T-helper 1 cell (primary cell): ENCODE results near the gene PGP.

Experiments used
- DNase-seq, 5 donors: peaks; one replicate each; pipeline ENCODE4 v3.0.0-alpha.2; 2012 to 2020

Gene PGP

DNA sequence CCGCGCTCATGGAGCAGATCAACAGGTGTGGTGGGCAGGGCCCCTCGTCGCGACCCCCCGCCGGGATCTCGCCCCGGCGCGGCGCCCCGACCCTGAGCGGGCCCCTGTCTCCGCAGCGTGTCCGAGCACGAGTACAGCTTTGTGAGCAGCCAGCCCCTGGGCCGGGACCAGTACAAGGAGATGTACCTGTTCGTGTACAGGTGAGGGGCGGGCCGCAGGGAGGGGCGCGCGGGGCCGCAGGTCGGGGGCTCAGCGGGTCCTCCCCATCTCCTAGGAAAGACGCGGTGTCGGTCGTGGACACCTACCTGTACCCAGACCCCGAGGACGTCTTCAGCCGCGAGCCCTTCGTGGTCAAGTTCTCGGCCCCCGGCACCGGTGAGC, 22.5 kb upstream of the PGP start:
- DNase-seq = no peak

DNA sequence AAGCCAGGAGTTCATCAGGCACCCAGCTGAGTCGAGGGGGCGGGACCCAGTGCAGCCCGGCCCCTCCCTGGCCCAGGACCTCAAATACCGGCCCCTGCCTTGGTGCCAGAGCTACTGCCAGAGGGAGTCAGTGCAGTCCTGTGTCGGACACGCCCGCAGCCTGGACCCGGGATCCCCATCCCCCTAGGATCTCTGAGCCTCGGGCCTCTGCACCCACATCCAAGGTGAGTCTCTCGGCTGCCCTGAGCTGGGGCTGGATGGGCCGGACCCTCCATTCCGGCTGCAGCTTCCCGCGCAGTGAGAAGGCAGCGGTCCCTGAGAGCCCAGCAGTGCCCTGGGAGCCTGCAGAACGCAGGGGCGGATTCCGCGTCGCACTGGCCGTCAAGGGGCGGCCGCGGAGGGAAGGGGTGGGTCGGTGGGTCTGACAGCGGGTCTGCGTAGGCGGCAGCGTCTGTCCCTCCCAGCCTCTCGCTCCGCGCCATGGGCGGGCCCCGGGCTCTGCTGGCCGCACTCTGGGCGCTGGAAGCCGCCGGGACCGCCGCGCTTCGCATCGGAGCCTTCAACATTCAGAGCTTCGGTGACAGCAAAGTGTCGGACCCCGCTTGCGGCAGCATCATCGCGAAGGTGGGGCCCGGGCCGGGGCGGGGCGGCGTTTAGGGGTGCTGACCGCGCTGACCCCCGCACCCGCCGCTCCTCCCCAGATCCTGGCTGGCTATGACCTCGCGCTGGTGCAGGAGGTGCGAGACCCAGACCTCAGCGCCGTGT, 21.9 kb upstream of the PGP start, which contains the start of gene DNASE1L2:
TSS of gene DNASE1L2 (plus strand) at position 108 of the 765 bp plus-strand sequence. CDS start at position 481, 373 bp downstream.
- no peak for DNase-seq

DNA sequence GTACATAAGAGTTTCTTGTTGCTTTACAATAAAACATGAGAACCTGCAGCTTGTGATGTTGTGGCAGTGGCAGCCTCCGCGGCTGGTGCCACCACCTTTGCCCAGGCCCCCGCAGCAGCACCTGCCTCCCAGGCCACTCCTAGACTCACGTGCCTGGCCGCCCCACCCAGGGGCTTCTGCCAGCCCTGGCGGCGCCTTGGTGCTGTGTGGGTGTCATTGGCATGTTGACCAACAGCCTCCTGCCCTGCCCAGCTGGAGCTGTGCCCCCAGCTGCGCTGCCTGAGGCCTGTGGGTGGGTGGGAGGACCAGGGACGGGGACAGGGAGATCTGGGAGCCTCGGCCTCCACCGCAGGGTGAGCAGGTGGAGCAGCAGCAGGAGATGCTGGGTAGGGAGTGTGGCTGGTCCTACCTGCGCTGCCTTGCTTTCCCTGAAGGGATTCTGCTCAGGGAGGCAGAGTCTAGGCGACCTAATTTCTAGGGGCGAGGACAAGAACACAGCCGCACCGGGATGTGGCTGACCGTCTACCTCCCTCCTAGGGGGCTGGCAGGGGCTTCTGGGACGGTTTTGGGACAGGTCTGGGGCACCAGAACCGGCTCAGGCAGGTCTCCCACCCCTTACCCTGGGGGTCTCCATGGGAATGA, 21.2 kb upstream of the PGP start:
- no peak for DNase-seq

DNA sequence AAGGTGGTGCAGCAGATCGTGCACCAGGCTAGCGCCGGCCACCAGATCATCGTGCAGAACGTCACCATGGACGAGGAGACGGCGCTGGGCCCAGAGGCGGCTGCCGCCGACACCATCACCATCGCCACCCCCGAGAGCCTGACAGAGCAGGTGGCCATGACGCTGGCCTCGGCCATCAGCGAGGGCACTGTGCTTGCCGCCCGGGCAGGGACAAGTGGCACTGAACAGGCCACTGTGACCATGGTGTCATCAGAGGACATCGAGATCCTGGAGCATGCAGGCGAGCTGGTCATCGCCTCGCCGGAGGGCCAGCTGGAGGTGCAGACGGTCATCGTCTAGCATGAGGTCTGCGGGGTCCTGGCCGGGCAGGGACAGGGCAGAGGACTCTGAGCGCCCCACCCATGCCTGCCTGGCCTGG, 20.6 kb upstream of the PGP start:
- DNase-seq = no peak

DNA sequence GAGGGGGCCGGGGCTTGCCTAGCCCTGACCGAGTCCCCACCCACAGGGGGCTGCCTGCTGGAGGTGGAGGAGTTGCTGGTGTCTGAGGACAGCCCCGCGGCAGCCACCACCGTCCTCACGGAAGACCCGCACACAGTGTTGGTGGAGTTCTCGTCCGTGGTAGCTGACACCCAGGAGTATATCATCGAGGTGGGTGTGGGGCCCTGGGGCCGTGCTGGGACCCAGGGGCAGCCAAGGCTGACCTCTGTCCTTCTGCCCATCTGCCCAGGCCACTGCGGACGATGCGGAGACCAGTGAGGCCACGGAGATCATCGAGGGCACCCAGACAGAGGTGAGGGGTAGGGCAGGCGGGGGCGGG, 20.2 kb upstream of the PGP start:
- no peak for DNase-seq

DNA sequence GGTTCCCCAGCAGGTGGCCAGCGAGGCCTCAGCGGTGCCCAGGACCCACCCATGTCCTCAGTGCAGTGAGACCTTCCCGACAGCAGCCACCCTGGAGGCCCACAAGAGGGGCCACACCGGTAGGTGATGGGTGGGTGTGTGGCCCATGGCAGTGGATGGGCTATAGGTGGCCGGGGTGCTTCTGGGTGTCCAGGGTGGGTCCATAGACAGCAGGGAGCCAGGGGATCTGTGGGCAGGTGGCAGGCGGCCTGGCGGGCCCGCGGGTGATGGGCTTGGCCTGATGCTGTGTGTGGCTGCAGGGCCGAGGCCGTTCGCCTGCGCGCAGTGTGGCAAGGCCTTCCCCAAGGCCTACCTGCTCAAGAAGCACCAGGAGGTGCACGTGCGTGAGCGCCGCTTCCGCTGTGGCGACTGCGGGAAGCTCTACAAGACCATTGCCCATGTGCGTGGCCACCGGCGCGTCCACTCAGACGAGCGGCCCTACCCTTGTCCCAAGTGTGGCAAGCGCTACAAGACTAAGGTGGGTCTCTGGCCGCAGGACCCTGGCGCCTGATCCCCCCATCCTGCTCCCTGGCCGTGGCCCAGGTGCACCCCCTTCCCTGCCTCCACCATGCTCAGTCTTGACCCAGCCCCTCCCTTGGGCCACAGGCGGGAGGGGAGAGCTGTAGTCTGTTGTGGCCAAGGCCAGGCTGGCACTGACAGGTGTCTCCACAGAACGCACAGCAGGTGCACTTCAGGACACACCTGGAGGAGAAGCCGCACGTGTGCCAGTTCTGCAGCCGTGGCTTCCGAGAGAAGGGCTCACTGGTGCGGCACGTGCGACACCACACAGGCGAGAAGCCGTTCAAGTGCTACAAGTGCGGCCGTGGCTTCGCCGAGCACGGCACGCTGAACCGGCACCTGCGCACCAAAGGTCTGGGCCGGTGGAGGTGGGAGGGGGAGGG, 19.5 kb upstream of the PGP start:
- no peak for DNase-seq

DNA sequence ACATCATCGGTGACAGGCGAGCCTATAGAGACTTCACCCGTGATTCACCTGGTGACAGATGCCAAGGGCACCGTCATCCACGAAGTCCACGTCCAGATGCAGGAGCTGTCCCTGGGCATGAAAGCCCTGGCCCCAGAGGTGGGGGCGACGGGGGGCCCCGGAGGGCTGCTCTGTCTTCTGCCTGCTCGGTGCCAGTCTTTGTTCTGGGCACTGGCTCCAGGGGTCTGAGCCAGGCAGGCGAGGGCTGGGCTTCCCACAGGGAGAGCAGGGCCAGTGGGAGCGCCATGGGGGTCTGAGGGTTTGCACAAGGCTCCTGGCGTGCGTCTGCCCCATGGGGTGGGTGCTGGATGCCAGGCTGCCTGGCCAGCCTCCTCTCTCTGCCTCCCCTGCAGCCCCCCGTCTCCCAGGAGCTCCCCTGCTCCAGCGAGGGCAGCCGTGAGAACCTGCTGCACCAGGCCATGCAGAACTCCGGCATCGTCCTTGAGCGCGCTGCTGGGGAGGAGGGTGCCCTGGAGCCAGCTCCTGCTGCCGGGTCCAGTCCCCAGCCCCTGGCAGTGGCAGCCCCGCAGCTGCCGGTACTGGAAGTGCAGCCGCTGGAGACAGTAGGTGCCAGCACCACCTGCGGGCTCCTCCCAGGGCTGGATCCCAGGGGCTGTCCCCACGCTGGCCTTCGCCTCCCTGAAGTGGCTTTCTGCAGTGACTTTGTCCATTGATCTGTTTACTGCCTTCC, 18.6 kb upstream of the PGP start:
- DNase-seq = no peak

DNA sequence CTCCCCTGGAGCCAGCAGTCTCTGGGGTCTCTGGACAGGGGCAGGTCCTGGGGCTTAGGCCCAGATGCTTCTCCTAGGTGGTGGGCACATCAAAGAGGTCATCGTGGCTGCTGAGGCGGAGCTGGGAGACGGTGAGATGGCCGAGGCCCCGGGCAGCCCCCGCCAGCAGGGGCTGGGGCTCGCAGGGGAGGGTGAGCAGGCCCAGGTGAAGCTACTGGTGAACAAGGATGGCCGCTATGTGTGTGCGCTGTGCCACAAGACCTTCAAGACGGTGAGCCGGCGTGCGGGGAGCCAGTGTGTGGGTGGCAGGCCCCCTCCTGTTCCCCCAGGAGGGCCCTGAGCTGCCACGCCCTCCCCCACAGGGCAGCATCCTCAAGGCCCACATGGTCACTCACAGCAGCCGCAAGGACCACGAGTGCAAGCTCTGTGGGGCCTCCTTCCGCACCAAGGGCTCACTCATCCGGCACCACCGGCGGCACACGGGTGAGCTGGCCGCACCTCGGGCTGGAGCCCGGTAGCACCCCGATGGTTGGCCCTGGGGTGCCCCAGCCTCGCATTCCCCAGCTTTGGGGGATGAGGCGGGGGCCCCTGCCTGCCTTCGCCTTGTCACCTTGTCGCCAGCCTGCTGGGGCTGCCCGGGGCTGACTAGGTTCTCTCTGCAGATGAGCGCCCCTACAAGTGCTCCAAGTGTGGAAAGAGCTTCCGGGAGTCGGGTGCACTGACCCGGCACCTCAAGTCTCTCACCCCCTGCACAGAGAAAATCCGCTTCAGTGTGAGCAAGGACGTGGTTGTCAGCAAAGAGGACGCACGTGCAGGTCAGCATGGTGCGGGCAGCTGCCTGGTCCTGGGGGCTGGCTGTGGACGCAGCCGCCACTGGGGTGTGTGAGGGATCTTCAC, 17.7 kb upstream of the PGP start:
- DNase-seq = no peak

DNA sequence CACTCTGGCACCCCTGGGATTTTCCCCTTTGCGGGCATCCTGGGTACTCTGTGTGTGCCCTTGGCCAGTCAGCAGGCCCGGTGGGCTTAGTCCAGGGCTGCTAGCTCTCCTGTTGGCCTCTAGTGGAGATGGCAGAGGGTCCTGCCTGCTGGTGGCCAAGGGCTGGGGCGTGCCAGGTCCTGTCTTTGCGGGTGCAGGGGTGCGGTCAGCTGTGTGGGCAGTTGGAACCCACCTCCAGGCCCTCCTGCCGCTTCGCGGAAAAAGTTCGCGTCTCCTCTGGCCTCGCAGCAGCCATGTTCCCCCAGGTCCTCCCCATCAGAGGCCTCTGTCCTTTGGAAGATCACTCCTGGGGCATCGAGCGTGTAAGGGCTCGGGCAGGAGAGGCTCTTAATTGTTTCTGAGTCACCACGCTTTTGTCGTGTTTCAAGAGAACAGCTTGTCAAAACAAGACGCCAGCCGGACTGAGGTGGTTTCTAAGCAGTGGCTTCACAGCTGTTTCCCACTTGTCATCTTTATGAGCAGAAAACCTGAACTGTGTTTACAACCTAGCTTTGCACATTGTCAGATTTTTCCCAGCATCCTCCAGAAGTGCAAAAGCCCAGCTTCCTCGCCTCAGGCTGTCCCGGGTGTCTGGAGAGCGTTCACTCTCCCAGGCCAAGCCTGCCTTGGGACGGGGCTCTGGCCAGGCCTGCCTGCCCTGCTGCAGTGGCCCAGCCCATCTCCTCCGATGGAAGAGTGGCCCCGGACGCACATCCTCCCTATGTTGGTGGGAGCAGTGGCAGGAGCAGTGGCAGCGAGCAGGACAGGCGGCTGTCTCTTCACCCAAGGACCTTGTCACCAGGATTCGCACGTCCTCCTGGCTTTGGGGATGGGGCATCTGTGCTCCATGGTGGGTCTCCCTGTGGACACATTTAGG, 16.6 kb upstream of the PGP start:
- DNase-seq = no peak

DNA sequence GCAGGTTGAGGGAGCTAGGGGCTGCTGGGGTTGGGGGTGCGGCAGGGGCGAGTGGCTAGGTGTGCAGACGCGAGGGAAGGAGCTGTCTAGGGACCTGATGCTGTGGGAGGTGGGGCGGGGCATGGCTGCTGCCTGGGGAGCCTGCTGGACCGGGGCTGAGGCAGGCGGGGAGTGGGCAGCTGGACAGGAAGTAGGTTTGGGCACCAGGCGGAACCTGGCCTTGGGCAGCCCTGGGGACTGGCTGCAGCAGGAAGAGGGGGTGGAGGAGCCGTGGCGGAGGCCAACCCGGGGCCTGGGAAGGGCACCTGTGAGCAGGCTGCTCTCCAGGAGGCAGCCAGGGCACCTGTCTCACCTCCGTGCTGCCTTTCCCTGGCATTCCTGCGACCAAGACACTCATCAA, 15.7 kb upstream of the PGP start:
- no peak for DNase-seq

DNA sequence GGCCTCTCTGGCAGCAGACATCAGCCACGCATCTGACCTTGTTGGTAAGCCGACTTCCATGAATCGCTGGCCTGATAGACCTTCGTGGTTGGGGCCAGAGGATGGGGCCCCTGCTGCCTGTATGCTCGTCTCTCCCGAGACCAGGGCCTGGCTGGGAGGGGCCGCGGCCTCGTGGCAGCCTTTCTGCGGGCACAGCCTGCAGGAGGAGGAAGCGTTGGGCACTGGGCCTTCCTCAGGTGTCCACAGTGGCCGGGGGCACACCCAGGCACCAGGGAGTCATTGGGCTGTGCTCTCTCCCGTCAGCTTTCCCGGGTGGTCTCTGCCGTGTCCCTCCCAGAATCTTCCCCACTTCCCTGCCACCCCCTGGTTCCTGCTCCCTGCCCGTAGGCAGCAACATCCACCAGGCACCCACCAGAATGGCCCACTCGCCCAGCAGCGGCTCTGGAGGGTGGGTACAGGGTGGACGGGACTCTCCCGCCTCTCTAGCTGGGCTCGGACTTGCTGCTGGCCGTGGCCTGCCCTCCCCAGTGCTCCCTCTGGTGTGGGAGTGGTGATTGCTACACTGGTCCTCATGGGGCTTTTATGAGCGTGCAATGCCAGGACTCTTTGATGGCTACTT, 15.1 kb upstream of the PGP start:
- DNase-seq = no peak

DNA sequence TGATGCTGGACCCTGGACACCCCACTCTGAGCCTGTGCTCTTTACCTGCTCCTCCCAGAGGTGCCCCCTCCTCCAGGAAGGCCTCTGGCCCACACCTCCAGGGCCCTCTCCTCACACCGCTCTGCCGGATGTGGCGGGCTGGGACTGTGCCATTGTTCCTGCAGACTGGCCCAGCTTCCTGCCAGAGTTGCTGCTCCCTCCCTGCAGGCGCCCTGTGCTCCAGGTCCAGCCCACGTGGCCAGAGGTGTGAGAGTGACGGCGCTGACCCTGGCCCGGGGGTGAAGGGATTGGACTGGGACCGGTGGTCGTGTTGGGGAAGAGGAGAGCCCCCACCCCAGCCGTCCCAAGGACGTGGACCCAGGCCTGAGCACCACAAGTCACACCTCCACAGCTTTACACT, 14.5 kb upstream of the PGP start:
- no peak for DNase-seq

DNA sequence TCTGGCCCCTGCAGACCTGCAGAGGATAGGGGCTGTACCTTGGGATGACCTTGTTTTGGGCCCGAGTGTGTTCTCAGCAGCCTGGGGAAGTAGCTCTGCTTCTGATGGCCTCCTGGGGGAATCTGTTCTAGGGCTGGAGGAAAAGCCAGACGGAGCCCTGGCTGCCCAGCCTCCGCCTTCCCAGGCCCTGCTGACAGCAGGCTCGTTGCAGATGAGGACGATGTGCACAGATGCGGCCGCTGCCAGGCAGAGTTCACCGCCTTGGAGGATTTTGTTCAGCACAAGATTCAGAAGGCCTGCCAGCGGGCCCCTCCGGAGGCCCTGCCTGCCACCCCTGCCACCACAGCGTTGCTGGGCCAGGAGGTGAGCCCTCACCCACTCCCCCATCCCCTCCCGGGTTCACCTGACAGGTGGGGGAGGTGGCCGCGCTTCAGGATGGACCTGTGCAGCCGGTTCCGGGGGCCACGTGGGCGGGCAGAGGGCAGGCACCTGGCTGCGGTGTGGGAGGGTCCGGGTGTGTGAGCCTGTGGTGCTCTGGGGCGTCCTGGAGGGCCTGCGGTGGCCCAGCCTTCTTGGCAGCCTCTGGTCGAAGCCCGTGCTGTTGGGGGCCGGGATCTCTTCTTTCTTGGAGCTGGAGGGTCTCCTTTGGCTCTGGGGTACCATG, 13.7 kb upstream of the PGP start:
- DNase-seq = no peak

DNA sequence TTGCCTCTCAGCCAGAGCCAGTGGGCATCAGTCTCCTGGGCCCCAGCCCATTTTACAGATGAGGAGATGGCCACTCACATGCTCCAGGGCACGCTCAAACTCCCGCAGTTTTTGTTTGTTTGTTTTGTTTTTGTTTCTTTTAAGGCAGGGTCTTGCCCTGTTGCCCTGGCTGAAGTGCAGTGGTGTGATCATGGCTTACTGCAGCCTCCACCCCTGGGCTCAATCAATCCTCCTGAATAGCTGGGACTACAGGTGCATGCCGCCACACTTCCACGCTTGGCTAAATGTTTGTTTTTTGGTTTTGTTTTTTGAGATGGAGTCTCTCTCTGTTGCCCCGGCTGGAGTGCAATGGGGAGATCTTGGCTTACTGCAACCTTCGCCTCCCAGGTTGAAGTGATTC, 12.3 kb upstream of the PGP start:
- no peak for DNase-seq

DNA sequence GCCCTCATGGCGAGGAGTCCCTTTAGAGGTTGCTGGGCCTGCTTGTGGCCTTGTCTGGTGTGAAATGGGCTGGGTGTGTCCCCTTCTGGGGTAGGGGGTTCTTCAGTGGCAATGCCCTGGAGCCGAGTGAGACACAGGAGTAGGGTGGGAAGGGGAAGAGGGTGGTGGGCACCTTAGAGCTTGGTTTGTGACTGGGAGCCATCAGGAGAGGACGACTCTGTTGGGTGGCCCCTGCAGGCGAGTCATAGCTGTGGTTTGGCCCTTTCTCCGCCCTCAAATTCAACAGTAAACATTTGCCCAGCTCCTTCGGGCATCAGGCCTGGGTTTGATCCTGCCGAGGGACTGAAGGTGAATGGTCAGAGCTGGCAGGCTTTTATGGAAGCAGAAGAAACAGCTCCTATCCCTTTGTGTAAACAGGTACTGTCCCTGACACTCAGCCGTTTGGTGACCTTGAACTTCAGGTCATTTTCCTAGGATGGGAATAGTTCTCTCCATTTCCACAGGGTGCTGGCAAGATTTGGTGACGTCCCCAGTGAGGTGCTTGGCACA, 11.7 kb upstream of the PGP start:
- DNase-seq = no peak

DNA sequence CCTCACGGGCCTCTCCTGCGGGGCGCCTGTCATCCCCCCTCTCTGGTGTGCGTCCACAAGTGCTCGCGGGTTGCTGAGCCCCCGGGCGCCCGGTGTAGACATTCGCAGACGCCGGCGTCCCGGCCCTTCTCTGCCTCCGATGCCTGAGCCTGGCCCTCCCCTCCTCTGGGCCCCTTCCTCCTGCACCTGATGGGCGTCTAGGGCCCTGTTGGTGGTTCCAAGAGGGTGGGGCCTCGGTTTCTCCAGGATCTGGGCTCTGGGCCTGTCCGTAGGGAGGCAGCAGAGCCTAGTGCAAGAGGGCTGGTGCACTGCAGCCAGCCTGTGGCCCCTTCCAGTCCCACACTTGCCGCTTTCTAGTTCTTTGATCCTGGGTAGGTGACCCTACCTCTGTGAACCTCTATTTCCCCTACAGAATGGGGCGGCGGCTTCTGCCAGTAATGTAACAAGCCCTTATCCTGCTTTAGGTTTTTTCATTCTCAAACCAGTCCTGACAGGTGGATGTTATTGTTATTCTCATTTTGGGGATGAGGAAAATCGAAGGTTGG, 9.4 kb upstream of the PGP start:
- DNase-seq = peak in 2 of 5 donors; percentile 18 to 35

DNA sequence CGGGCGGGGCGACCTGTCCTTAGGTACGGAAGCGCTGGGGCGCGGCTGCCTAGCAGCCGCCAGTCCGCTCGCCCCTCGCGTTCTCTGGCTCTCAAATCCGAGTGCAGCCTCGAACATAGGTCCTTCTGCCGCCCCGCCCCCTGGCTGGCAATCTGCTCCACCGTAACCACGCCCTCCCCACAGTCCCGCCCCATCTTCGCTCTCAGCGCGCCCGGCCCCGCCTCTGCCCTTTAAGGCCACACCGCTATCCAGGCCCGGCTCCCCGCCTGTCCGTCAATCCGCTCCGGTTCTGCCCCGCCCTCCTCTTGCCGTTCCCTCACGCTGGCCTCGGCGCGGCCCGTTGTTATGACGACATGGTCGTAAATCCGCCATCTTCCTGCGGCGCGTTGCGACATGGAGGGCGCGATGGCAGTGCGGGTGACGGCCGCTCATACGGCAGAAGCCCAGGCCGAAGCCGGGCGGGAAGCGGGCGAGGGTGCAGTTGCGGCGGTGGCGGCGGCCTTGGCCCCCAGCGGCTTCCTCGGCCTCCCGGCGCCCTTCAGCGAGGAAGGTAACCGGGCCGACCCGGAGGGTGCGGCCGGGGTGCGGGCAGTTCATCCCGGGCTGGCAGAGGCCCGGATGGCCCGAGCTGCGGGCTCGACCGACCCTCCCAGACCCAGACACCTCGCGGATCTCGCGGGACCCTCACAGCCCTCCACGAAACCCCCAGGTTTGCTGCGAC, 8.7 kb upstream of the PGP start, which contains the start of gene E4F1:
TSS of gene E4F1 (plus strand) at position 371 of the 721 bp plus-strand sequence. CDS start at position 394, 23 bp downstream.
- peak; percentile 98 to 100 (median 99) for DNase-seq

DNA sequence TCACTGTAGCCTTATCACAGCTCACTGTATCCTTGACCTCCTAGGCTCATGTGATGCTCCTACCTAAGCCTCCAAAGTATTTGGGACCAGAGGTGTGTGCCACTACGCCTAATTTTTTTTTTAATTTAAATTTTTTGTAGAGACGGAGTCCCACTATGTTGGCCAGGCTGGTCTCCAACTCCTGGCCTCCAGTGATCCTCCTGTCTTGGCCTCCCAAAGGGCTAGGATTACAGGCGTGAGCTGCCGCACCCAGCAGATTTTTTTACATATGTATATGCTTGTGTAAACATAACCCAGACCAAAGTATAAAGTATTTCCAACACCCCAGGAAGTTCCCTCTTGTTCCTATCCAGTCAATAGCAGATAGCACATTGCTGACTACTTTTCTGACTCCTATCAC, 1.7 kb upstream of the PGP start:
- DNase-seq = no peak
